ENCODE measurements around the gene MESP1. TPM values are rescaled to one million over a fixed set of nuclear protein-coding genes. Genes with fewer than 3 reads are reported as not detected.

The MESP1 gene
- total and polyA plus RNA-seq, 10 of the 15 experiments (the other 5 are each of a cell fraction or from before 2014, with no cell fraction given), result 0.04 to 1.1 (median 0.57) TPM; not detected in 2

- 49% methylated on average over 15 of the region's 16 CpGs for WGBS (ENCODE audit: insufficient coverage, insufficient replicate concordance, low lambda C conversion rate, missing lambda C conversion rate)
- POLR2A ChIA-PET, result no interaction called here
- no peak overlapping the region for H3K9ac ChIP-seq (ENCODE audit: control insufficient read depth, insufficient read depth, low read length)
- H3K79me2 ChIP-seq (ENCODE audit: control insufficient read depth, insufficient read depth, low read length), result no peaks in the 10 kb centered on the region
- no peak for DNase-seq (ENCODE audit: low read depth, low spot score)
- no peaks in the 10 kb centered on the region for H3K9me3 ChIP-seq (replicated peaks; ENCODE audit: control insufficient read depth, insufficient read depth, low read length)
- RAD21 ChIA-PET (ENCODE audit: unreplicated experiment), result no interaction called here
- intact Hi-C loops (cut with micrococcal nuclease; ENCODE audit: unreplicated experiment) (loop anchor here (10.0 kb wide), 1 partner anchor 318 kb away; no protein-coding TSS in a partner anchor), in situ Hi-C loops (cut with MboI) (no loop called here)
- no peak overlapping the region for H3K4me3 ChIP-seq
- H3K4me1 ChIP-seq (ENCODE audit: control insufficient read depth, insufficient read depth, low read length), result no peaks in the 10 kb centered on the region; the same call in 1 of the 2 replicates
- SMC1A ChIA-PET (ENCODE audit: uncharacterized antibody, unreplicated experiment), result interaction anchor here (1.0 kb wide), 1 partner anchor 108 kb away, joined by 3 read pairs; no protein-coding TSS in a partner anchor
- no peaks in the 10 kb centered on the region for H3K36me3 ChIP-seq (ENCODE audit: control insufficient read depth in 2 of 2, insufficient read depth in 2 of 2, low read length in 1 of 2)
- no peak for TF ChIP-seq ASH2L (IDR thresholded peaks at IDR 0.05; ENCODE audit: borderline replicate concordance, low read depth)
- TF ChIP-seq ZNF217 (IDR thresholded peaks at IDR 0.05), result no peak
- TF ChIP-seq REST (IDR thresholded peaks at IDR 0.05; ENCODE audit: low read depth, low read length), result no peak
- no peak for TF ChIP-seq ATF2 (IDR thresholded peaks at IDR 0.05; ENCODE audit: low read length)
- TF ChIP-seq TCF3 (IDR thresholded peaks at IDR 0.05; ENCODE audit: borderline replicate concordance, insufficient read depth, low read depth, low read length), result no peak
- no peak overlapping the region for H3K4me2 ChIP-seq (ENCODE audit: control insufficient read depth, insufficient read depth)
- CTCF ChIA-PET, result no interaction called here
- no peaks in the 10 kb centered on the region for H3K27me3 ChIP-seq (replicated peaks in 1 of 2; ENCODE audit: control insufficient read depth in 2 of 2, insufficient read depth in 2 of 2, low read length in 1 of 2)
- no peak; the same call in 2 of the 3 replicates for ATAC-seq
- FAIRE-seq, result no peak
- no peak overlapping the region for H2AFZ ChIP-seq (ENCODE audit: control insufficient read depth, low read depth, low read length)
- no peak overlapping the region for H3K27ac ChIP-seq (ENCODE audit: control insufficient read depth, insufficient read depth)
- H4K20me1 ChIP-seq (ENCODE audit: control insufficient read depth, insufficient read depth), result no peaks in the 10 kb centered on the region
- BruUV-seq (replicated peaks), result no TSS peak
Observed at GRCh38 chr15:89766357-89767311, 15.6 kb upstream of the MESP1 start.

Data from GM12878 (cell line).